HepG2 (cell line): ENCODE data around the gene CHPF. TPM values are rescaled to one million over a fixed set of nuclear protein-coding genes. Genes with fewer than 3 reads are reported as not detected.

Experiments used
- KDM4B ChIP-seq: sonication (generic); formaldehyde crosslinking; IDR thresholded peaks from 2 replicates; pipeline ENCODE4 v1.4.0; 2020; ENCODE audit warnings: missing genetic modification reagents
- KLF11 ChIP-seq: IDR thresholded peaks from 2 replicates; pipeline ENCODE4 v1.6.1; 2016; ENCODE audit warnings: missing compliant biosample characterization
- MAZ ChIP-seq, 2 experiments: sonication (generic) in 1 of 2; formaldehyde crosslinking in 1 of 2; IDR thresholded peaks; 2 replicates each; pipeline versions ENCODE4 v1.5.0 to v1.6.1; 2012 to 2020; ENCODE audit warnings: low read depth in 2 of 2, mild to moderate bottlenecking in 2 of 2, borderline replicate concordance in 1 of 2, improper control_type of control experiment in 1 of 2, low read length in 1 of 2, missing genetic modification reagents in 1 of 2, moderate library complexity in 1 of 2
- MIER3 ChIP-seq: IDR thresholded peaks from 2 replicates; pipeline ENCODE4 v1.6.1; 2016; ENCODE audit warnings: missing compliant biosample characterization, borderline replicate concordance
- NR2F6 ChIP-seq, 2 experiments: IDR thresholded peaks; 2 replicates each; pipeline ENCODE4 v1.6.1; 2016; ENCODE audit warnings: antibody characterized with exemption in 1 of 2, mild to moderate bottlenecking in 1 of 2
- PHF21A ChIP-seq: sonication (generic); formaldehyde crosslinking; IDR thresholded peaks from 2 replicates; pipeline ENCODE4 v1.5.0; 2020; ENCODE audit warnings: mild to moderate bottlenecking, missing genetic modification reagents
- RBAK ChIP-seq: sonication (generic); formaldehyde crosslinking; IDR thresholded peaks from 2 replicates; pipeline ENCODE4 v1.5.1; 2020; ENCODE audit warnings: mild to moderate bottlenecking, missing genetic modification reagents
- STAT5B ChIP-seq: sonication (generic); formaldehyde crosslinking; IDR thresholded peaks from 2 replicates; pipeline ENCODE4 v1.4.0; 2020; ENCODE audit warnings: missing genetic modification reagents
- TOE1 ChIP-seq: sonication (generic); formaldehyde crosslinking; IDR thresholded peaks from 2 replicates; pipeline ENCODE4 v1.4.0; 2020; ENCODE audit warnings: mild to moderate bottlenecking, missing genetic modification reagents
- ZFP37 ChIP-seq: sonication (generic); formaldehyde crosslinking; IDR thresholded peaks from 2 replicates; pipeline ENCODE4 v1.4.0; 2020; ENCODE audit warnings: missing genetic modification reagents, borderline replicate concordance
- ZMAT3 ChIP-seq: sonication (generic); formaldehyde crosslinking; conservative IDR thresholded peaks from 2 replicates; pipeline ENCODE4 v1.7.0; 2021; ENCODE audit warnings: missing genetic modification reagents
- ZNF468 ChIP-seq: sonication (generic); formaldehyde crosslinking; IDR thresholded peaks from 2 replicates; pipeline ENCODE4 v1.8.0; 2022; ENCODE audit warnings: mild to moderate bottlenecking, moderate library complexity, missing genetic modification reagents
- ZNF598 ChIP-seq: sonication (generic); formaldehyde crosslinking; IDR thresholded peaks from 2 replicates; pipeline ENCODE4 v1.5.1; 2020; ENCODE audit warnings: mild to moderate bottlenecking, missing genetic modification reagents, borderline replicate concordance
- ZNF672 ChIP-seq: sonication (generic); formaldehyde crosslinking; IDR thresholded peaks from 2 replicates; pipeline ENCODE4 v1.8.1; 2022; ENCODE audit warnings: missing genetic modification reagents
- polyA plus RNA-seq, 8 experiments: library from polyadenylated mRNA; depleted of rRNA in 3 of 8; stranded (reverse) in 7 of 8; unstranded in 1 of 8; fragments of >200 nt; fragmentation: Illumina TruSeq in 4 of 8; extraction: Trizol in 4 of 8; gene quantifications; 2 replicates each; pipeline versions ENCODE4 v1.2.1 to v1.2.3, GENCODE V29; 2011 to 2016; ENCODE audit warnings: low read depth in 4 of 8, missing spikeins in 1 of 8, mixed read lengths in 1 of 8; ENCODE audit not compliant: insufficient read depth in 1 of 8
- total RNA-seq, 5 experiments: library from RNA; depleted of rRNA; stranded (reverse); fragments of >200 nt; fragmentation: Illumina TruSeq; extraction: Trizol; gene quantifications; 2 replicates each; pipeline ENCODE4 v1.2.3, GENCODE V29; 2016; ENCODE audit warnings: low read depth in 1 of 5
- TF ChIP-seq, protein P1 (sequence below): sonication (generic); formaldehyde crosslinking; conservative IDR thresholded peaks from 2 replicates; pipeline ENCODE4 v1.8.0; 2022; ENCODE audit warnings: mild to moderate bottlenecking, moderate library complexity, missing genetic modification reagents
- TF ChIP-seq, protein P2 (sequence below), 2 experiments: sonication (generic) in 1 of 2; formaldehyde crosslinking in 1 of 2; IDR thresholded peaks; 2 replicates each; pipeline versions ENCODE4 v1.4.0 to v1.6.1; 2018 to 2020; ENCODE audit warnings: missing genetic modification reagents in 2 of 2, borderline replicate concordance in 1 of 2, low read depth in 1 of 2, mild to moderate bottlenecking in 1 of 2, missing biosample characterization in 1 of 2
- TF ChIP-seq, protein P3 (sequence below): sonication (generic); formaldehyde crosslinking; IDR thresholded peaks from 2 replicates; pipeline ENCODE4 v1.4.0; 2020; ENCODE audit warnings: missing genetic modification reagents, borderline replicate concordance
- TF ChIP-seq, protein P4 (sequence below): sonication (generic); formaldehyde crosslinking; IDR thresholded peaks from 2 replicates; pipeline ENCODE4 v1.8.1; 2023; ENCODE audit warnings: mild to moderate bottlenecking, missing genetic modification reagents
- TF ChIP-seq, protein P5 (sequence below), 2 experiments: fragments of 450-650 bp in 1 of 2; sonication (generic) in 1 of 2; formaldehyde crosslinking; IDR thresholded peaks; 2 replicates each; pipeline versions ENCODE4 v1.5.0 to v1.8.0; 2020 to 2022; ENCODE audit warnings: mild to moderate bottlenecking in 1 of 2, missing genetic modification reagents in 1 of 2

The CHPF gene
- total and polyA plus RNA-seq, 2 of the 13 experiments (the other 11 are each of a cell fraction or from before 2014, with no cell fraction given) = 79.6 to 111 TPM

DNA sequence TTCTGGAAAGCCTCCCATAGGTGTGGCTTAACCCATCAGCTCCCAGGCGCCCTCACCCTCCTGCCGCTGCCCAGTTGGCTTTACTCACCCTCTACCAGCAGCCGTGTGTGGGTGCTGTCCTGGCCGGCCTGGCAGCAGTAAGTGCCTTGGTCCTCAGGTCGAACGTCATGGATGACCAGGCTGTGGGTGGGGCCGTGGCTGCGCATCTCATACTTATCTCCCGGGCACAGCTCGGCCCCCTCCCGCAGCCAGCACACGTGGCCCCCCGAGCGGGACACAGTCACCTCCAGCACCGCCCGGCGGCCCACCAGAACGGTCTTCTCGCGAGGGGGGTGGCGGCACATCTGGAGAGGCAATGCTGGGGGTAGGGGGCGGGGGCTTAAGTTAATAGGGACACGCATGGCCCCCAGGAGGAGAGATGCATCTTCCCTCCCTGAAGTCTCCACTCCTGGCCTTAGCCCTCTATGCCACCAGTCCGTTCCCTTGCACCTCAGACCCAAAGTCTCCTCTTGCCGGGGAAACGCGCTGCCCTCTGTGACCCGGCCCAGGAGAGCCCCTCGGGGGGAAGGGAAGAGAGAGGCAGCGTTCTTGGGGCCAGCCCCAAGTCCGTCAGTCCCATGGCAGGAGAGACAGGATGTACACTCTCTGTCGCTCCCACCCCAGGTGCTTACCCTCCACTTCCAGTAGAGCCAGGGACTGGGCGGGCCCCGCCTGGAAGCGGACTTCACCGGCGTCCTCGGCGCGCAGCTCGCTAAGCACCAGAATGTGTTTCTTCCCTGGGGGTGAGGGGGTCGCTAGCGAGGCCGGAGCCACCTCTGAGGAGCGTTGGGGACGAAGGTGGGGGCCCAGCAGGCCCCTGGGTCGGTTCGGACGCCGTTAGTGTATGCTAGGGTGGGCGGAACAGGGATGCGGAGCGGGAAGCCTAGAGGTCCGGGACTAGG lies 8.1 kb upstream of the CHPF start (continued):
- TF ChIP-seq, protein P1, sequence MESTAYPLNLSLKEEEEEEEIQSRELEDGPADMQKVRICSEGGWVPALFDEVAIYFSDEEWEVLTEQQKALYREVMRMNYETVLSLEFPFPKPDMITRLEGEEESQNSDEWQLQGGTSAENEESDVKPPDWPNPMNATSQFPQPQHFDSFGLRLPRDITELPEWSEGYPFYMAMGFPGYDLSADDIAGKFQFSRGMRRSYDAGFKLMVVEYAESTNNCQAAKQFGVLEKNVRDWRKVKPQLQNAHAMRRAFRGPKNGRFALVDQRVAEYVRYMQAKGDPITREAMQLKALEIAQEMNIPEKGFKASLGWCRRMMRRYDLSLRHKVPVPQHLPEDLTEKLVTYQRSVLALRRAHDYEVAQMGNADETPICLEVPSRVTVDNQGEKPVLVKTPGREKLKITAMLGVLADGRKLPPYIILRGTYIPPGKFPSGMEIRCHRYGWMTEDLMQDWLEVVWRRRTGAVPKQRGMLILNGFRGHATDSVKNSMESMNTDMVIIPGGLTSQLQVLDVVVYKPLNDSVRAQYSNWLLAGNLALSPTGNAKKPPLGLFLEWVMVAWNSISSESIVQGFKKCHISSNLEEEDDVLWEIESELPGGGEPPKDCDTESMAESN (CRISPR knock-in tag) = no peak
- no peak for TF ChIP-seq MIER3 (CRISPR knock-in tag)
- TF ChIP-seq TOE1 = no peak
- peak; percentile 42; the same call in 1 of the 2 replicates for TF ChIP-seq ZNF672 (CRISPR knock-in tag)
- TF ChIP-seq ZFP37 (CRISPR knock-in tag) = no peak
- TF ChIP-seq KDM4B (CRISPR knock-in tag) = no peak
- no peak for TF ChIP-seq STAT5B (CRISPR knock-in tag)
- TF ChIP-seq, protein P2, sequence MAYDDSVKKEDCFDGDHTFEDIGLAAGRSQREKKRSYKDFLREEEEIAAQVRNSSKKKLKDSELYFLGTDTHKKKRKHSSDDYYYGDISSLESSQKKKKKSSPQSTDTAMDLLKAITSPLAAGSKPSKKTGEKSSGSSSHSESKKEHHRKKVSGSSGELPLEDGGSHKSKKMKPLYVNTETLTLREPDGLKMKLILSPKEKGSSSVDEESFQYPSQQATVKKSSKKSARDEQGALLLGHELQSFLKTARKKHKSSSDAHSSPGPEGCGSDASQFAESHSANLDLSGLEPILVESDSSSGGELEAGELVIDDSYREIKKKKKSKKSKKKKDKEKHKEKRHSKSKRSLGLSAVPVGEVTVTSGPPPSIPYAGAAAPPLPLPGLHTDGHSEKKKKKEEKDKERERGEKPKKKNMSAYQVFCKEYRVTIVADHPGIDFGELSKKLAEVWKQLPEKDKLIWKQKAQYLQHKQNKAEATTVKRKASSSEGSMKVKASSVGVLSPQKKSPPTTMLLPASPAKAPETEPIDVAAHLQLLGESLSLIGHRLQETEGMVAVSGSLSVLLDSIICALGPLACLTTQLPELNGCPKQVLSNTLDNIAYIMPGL (CRISPR knock-in tag; IDR thresholded peaks at IDR 0.05; ENCODE audit: borderline replicate concordance in 1 of 2, low read depth in 1 of 2) = peak in 1 of 2 experiments; percentile 60; a peak in 1 of 4 replicates
- TF ChIP-seq, protein P3, sequence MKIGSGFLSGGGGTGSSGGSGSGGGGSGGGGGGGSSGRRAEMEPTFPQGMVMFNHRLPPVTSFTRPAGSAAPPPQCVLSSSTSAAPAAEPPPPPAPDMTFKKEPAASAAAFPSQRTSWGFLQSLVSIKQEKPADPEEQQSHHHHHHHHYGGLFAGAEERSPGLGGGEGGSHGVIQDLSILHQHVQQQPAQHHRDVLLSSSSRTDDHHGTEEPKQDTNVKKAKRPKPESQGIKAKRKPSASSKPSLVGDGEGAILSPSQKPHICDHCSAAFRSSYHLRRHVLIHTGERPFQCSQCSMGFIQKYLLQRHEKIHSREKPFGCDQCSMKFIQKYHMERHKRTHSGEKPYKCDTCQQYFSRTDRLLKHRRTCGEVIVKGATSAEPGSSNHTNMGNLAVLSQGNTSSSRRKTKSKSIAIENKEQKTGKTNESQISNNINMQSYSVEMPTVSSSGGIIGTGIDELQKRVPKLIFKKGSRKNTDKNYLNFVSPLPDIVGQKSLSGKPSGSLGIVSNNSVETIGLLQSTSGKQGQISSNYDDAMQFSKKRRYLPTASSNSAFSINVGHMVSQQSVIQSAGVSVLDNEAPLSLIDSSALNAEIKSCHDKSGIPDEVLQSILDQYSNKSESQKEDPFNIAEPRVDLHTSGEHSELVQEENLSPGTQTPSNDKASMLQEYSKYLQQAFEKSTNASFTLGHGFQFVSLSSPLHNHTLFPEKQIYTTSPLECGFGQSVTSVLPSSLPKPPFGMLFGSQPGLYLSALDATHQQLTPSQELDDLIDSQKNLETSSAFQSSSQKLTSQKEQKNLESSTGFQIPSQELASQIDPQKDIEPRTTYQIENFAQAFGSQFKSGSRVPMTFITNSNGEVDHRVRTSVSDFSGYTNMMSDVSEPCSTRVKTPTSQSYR = no peak
- no peak for TF ChIP-seq ZMAT3 (CRISPR knock-in tag)
- 0 out of 2 replicates have a peak, but pooled peaks have one; percentile 35 for TF ChIP-seq ZNF598 (CRISPR knock-in tag)
- TF ChIP-seq, protein P4, sequence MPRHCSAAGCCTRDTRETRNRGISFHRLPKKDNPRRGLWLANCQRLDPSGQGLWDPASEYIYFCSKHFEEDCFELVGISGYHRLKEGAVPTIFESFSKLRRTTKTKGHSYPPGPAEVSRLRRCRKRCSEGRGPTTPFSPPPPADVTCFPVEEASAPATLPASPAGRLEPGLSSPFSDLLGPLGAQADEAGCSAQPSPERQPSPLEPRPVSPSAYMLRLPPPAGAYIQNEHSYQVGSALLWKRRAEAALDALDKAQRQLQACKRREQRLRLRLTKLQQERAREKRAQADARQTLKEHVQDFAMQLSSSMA (CRISPR knock-in tag) = 0 out of 2 replicates have a peak, but pooled peaks have one; percentile 32
- no peak for TF ChIP-seq ZNF468 (CRISPR knock-in tag)
- no peak for TF ChIP-seq MAZ (IDR thresholded peaks at IDR 0.05; ENCODE audit: borderline replicate concordance, low read depth, low read length)
- no peak for TF ChIP-seq MAZ (CRISPR knock-in tag; IDR thresholded peaks at IDR 0.05; ENCODE audit: low read depth)
- no peak; the same call in 1 of the 2 replicates for TF ChIP-seq PHF21A (CRISPR knock-in tag)
- TF ChIP-seq, protein P5, sequence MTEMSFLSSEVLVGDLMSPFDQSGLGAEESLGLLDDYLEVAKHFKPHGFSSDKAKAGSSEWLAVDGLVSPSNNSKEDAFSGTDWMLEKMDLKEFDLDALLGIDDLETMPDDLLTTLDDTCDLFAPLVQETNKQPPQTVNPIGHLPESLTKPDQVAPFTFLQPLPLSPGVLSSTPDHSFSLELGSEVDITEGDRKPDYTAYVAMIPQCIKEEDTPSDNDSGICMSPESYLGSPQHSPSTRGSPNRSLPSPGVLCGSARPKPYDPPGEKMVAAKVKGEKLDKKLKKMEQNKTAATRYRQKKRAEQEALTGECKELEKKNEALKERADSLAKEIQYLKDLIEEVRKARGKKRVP (CRISPR knock-in tag; IDR thresholded peaks at IDR 0.05) = peak in 1 of 2 experiments; percentile 58; a peak in 2 of 4 replicates
- no peak for TF ChIP-seq KLF11 (CRISPR knock-in tag)
- no peak for TF ChIP-seq NR2F6 (IDR thresholded peaks at IDR 0.05)
- peak; percentile 15; the same call in 1 of the 2 replicates for TF ChIP-seq NR2F6 (CRISPR knock-in tag; IDR thresholded peaks at IDR 0.05)
- no peak for TF ChIP-seq RBAK (CRISPR knock-in tag)
